ENCODE data around the gene FAM241A.

DNA sequence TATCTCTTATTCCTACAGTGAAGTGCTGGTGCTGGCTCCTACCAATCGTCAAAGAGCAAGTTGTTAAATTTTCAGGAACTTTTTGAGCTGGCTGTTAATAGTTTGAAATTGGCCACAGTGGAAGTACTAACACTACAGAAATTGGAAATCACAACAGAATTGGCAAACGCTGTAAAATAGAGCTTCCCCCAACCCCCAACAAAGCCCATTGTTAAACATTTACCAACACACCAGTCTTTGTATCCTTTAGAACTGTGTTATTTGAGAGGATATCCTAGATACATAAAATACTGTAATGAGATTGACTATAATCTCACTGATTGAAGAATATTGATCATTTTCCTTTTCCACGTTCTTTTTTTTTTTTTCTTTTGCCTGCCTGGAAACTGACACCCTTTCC is 37.4 kb downstream of the FAM241A start:
- TF ChIP-seq, protein P1, sequence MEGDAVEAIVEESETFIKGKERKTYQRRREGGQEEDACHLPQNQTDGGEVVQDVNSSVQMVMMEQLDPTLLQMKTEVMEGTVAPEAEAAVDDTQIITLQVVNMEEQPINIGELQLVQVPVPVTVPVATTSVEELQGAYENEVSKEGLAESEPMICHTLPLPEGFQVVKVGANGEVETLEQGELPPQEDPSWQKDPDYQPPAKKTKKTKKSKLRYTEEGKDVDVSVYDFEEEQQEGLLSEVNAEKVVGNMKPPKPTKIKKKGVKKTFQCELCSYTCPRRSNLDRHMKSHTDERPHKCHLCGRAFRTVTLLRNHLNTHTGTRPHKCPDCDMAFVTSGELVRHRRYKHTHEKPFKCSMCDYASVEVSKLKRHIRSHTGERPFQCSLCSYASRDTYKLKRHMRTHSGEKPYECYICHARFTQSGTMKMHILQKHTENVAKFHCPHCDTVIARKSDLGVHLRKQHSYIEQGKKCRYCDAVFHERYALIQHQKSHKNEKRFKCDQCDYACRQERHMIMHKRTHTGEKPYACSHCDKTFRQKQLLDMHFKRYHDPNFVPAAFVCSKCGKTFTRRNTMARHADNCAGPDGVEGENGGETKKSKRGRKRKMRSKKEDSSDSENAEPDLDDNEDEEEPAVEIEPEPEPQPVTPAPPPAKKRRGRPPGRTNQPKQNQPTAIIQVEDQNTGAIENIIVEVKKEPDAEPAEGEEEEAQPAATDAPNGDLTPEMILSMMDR (IDR thresholded peaks at IDR 0.05) = no peak
- TF ChIP-seq POLR2A (IDR thresholded peaks at IDR 0.05) = no peak

Data from testis (tissue), 2 donors.